Stomach (tissue), 4 donors: ENCODE measurements around the gene LRP1B.

Experiments used
- CTCF ChIP-seq, 7 experiments: fragments of 450-650 bp in 4 of 7; fragments of 200-600 bp in 3 of 7; sonication (generic) in 3 of 7; IDR thresholded peaks; one replicate each; pipeline ENCODE4 v1.5.1; 2016 to 2019; ENCODE audit warnings: antibody characterized with exemption in 7 of 7, control low read depth in 2 of 7, mild to moderate bottlenecking in 1 of 7
- POLR2A ChIP-seq, 4 donors: fragments of 450-650 bp; IDR thresholded peaks; one replicate each; pipeline ENCODE4 v1.6.1; 2016; ENCODE audit warnings: antibody characterized with exemption in 4 of 4, control low read depth in 2 of 4, mild to moderate bottlenecking in 1 of 4, moderate library complexity in 1 of 4
- POLR2AphosphoS5 ChIP-seq, 3 donors: sonication (generic); formaldehyde crosslinking; IDR thresholded peaks; one replicate each; pipeline ENCODE4 v1.6.1; 2016; ENCODE audit warnings: antibody characterized with exemption in 3 of 3

- no peak for TF ChIP-seq CTCF (IDR thresholded peaks at IDR 0.05)
- TF ChIP-seq POLR2A (IDR thresholded peaks at IDR 0.05) = no peak
- TF ChIP-seq POLR2AphosphoS5 (IDR thresholded peaks at IDR 0.05) = no peak
Measured at GRCh38 chr2:142010477-142011270, 120.1 kb downstream of the LRP1B start.
